Liver (tissue), 9 donors: ENCODE data around the gene FHDC1. TPM values are rescaled to one million over a fixed set of nuclear protein-coding genes. Genes with fewer than 3 reads are reported as not detected.
A peak's percentile ranks its signal among the peaks of the same experiment; 100 is the strongest.

ENCODE experiments used
- DNase-seq: peaks from one replicate; pipeline ENCODE4 v3.0.0-alpha.2; 2017; ENCODE audit warnings: low spot score
- H3K27ac ChIP-seq, 2 donors: one replicate each; pipeline ENCODE4 v1.7.0; 2013; ENCODE audit warnings: inconsistent platforms in 2 of 2, low read length in 2 of 2, control low read depth in 1 of 2, low read depth in 1 of 2, mild to moderate bottlenecking in 1 of 2
- H3K27me3 ChIP-seq, 4 donors: one replicate each; pipeline versions ENCODE4 v1.6.1 to v1.7.0; 2013; ENCODE audit warnings: low read length in 3 of 4, inconsistent platforms in 1 of 4, mild to moderate bottlenecking in 1 of 4, moderate library complexity in 1 of 4; ENCODE audit not compliant: control insufficient read depth in 4 of 4, insufficient read depth in 4 of 4
- H3K36me3 ChIP-seq, 4 donors: one replicate each; pipeline versions ENCODE4 v1.6.1 to v1.7.0; 2013; ENCODE audit warnings: low read length in 3 of 4, mild to moderate bottlenecking in 3 of 4, low read depth in 1 of 4, moderate library complexity in 1 of 4; ENCODE audit not compliant: control insufficient read depth in 4 of 4, insufficient read depth in 3 of 4
- H3K4me1 ChIP-seq, 4 donors: one replicate each; pipeline versions ENCODE4 v1.6.1 to v1.7.0; 2013; ENCODE audit warnings: low read length in 3 of 4, mild to moderate bottlenecking in 3 of 4, moderate library complexity in 1 of 4; ENCODE audit not compliant: control insufficient read depth in 4 of 4, insufficient read depth in 4 of 4
- H3K4me3 ChIP-seq, 3 donors: one replicate each; pipeline versions ENCODE4 v1.6.1 to v1.7.0; 2013; ENCODE audit warnings: low read length in 3 of 3, control low read depth in 1 of 3, low read depth in 1 of 3, mild to moderate bottlenecking in 1 of 3
- H3K9ac ChIP-seq, 2 donors: one replicate each; pipeline ENCODE4 v1.7.0; 2013; ENCODE audit warnings: low read length in 2 of 2, mild to moderate bottlenecking in 2 of 2, moderate library complexity in 2 of 2, control low read depth in 1 of 2, low read depth in 1 of 2
- H3K9me3 ChIP-seq, 4 donors: one replicate each; pipeline versions ENCODE4 v1.6.1 to v1.7.0; 2013; ENCODE audit warnings: low read length in 3 of 4; ENCODE audit not compliant: control insufficient read depth in 4 of 4
- ATF3 ChIP-seq: IDR thresholded peaks from 2 replicates; pipeline ENCODE4 v1.6.1; 2016; ENCODE audit warnings: antibody characterized with exemption
- CTCF ChIP-seq: fragments of 150-350 bp; IDR thresholded peaks from 2 replicates; pipeline ENCODE4 v1.5.1; 2017; ENCODE audit warnings: improper control_type of control experiment, low read depth, low read length; ENCODE audit not compliant: missing input control
- EGR1 ChIP-seq, 2 donors: IDR thresholded peaks; 2 replicates each; pipeline ENCODE4 v1.6.1; 2016 to 2018; ENCODE audit warnings: antibody characterized with exemption in 2 of 2, low read depth in 2 of 2
- FOXA1 ChIP-seq: IDR thresholded peaks from 2 replicates; pipeline ENCODE4 v1.6.1; 2016; ENCODE audit warnings: antibody characterized with exemption
- FOXA2 ChIP-seq: IDR thresholded peaks from 2 replicates; pipeline ENCODE4 v1.6.1; 2016; ENCODE audit warnings: antibody characterized with exemption
- GABPA ChIP-seq, 2 donors: IDR thresholded peaks in 1 of 2; conservative IDR thresholded peaks in 1 of 2; 2 replicates each; pipeline ENCODE4 v1.6.1; 2016; ENCODE audit warnings: antibody characterized with exemption in 2 of 2, mild to moderate bottlenecking in 1 of 2, moderate library complexity in 1 of 2
- HNF4A ChIP-seq, 2 donors: conservative IDR thresholded peaks; 2 replicates each; pipeline ENCODE4 v1.6.1; 2016; ENCODE audit warnings: antibody characterized with exemption in 2 of 2, mild to moderate bottlenecking in 2 of 2
- HNF4G ChIP-seq: IDR thresholded peaks from 2 replicates; pipeline ENCODE4 v1.6.1; 2016; ENCODE audit warnings: antibody characterized with exemption
- JUND ChIP-seq, 2 donors: IDR thresholded peaks; 2 replicates each; pipeline ENCODE4 v1.6.1; 2016; ENCODE audit warnings: antibody characterized with exemption in 2 of 2
- MAX ChIP-seq: IDR thresholded peaks from 2 replicates; pipeline ENCODE4 v1.6.1; 2016; ENCODE audit warnings: antibody characterized with exemption
- RAD21 ChIP-seq, 2 donors: IDR thresholded peaks; 2 replicates each; pipeline ENCODE4 v1.6.1; 2016; ENCODE audit warnings: antibody characterized with exemption in 2 of 2, mild to moderate bottlenecking in 2 of 2
- REST ChIP-seq: IDR thresholded peaks from 2 replicates; pipeline ENCODE4 v1.6.1; 2016; ENCODE audit warnings: antibody characterized with exemption, mild to moderate bottlenecking
- RXRA ChIP-seq, 2 donors: IDR thresholded peaks; 2 replicates each; pipeline ENCODE4 v1.6.1; 2017 to 2018; ENCODE audit warnings: antibody characterized with exemption in 2 of 2, mild to moderate bottlenecking in 1 of 2
- SP1 ChIP-seq: IDR thresholded peaks from 2 replicates; pipeline ENCODE4 v1.6.1; 2018; ENCODE audit warnings: antibody characterized with exemption, mild to moderate bottlenecking
- TAF1 ChIP-seq: conservative IDR thresholded peaks from 2 replicates; pipeline ENCODE4 v1.6.1; 2016; ENCODE audit warnings: antibody characterized with exemption, mild to moderate bottlenecking
- YY1 ChIP-seq: IDR thresholded peaks from 2 replicates; pipeline ENCODE4 v1.6.1; 2016; ENCODE audit warnings: antibody characterized with exemption, mild to moderate bottlenecking
- ZBTB33 ChIP-seq: IDR thresholded peaks from 2 replicates; pipeline ENCODE4 v1.6.1; 2016; ENCODE audit warnings: antibody characterized with exemption
- WGBS: extraction: QIAGEN DNeasy Blood & Tissue Kit; methylation state at CpG from one replicate; pipeline ENCODE4 v1.1.7; 2013; 5-methylcytosine and 5-hydroxymethylcytosine counted together
- polyA plus RNA-seq, 2 donors: library from polyadenylated mRNA; stranded (reverse) in 1 of 2; unstranded in 1 of 2; fragments of 200-250 nt in 1 of 2; fragments of >200 nt in 1 of 2; fragmentation: Nextera tagmentation in 1 of 2; extraction: Ambion mirVana in 1 of 2; gene quantifications; one replicate each; pipeline versions ENCODE4 v1.2.1 to v1.2.3, GENCODE V29; 2013 to 2015
- total RNA-seq, 2 donors: library from RNA; depleted of rRNA; stranded (reverse); fragments of >200 nt; gene quantifications; one replicate each; pipeline ENCODE4 v1.2.3, GENCODE V29; 2014
- donor health status: healthy.
- donor health status: healthy.
- donor health status: healthy.
- donor health status: healthy.
- donor health status: healthy.

FHDC1 gene
- total and polyA plus RNA-seq, 4 donors, result 0.06 to 33.0 (median 0.11) TPM

- Histone ChIP-seq H3K4me1 (no peaks in the 10 kb centered on the region), H3K27me3 (no peaks in the 10 kb centered on the region), H3K27ac (no peak overlapping the region), H3K36me3 (no peaks in the 10 kb centered on the region), H3K4me3 (no peak overlapping the region), H3K9me3 (peaks cover 0 to 2% (median 0%) of the 10 kb centered on the region in 4 donors), H3K9ac (no peak overlapping the region)
- DNase-seq, result peak; percentile 75
- WGBS, result 76% methylated on average over 17 of the region's 17 CpGs
- TF ChIP-seq MAX, result no peak
- TF ChIP-seq ZBTB33, result no peak
- TF ChIP-seq HNF4A (conservative IDR thresholded peaks at IDR 0.05), result no peak
- no peak for TF ChIP-seq JUND (IDR thresholded peaks at IDR 0.05)
- TF ChIP-seq SP1, result no peak
- TF ChIP-seq EGR1 (IDR thresholded peaks at IDR 0.05; ENCODE audit: low read depth in 2 of 2), result no peak
- no peak for TF ChIP-seq RXRA (IDR thresholded peaks at IDR 0.05)
- TF ChIP-seq FOXA1, result no peak
- no peak for TF ChIP-seq GABPA (IDR thresholded peaks at IDR 0.05 in 1 of 2, conservative IDR thresholded peaks at IDR 0.05 in 1 of 2)
- TF ChIP-seq YY1, result no peak
- TF ChIP-seq HNF4G, result no peak
Measured at GRCh38 chr4:153023692-153024394, 87.7 kb downstream of the FHDC1 start.

- H3K27ac ChIP-seq, result no peak overlapping the region
- DNase-seq, result no peak
- 84% methylated on average over 6 of the region's 6 CpGs for WGBS
Measured at GRCh38 chr4:153024466-153024865, 88.3 kb downstream of the FHDC1 start.

More at GRCh38 chr4:153024466-153024865, 88.3 kb downstream of the FHDC1 start:
- H3K4me3 ChIP-seq, result no peak overlapping the region
- no peak overlapping the region for H3K9ac ChIP-seq
- H3K4me1 ChIP-seq, result no peaks in the 10 kb centered on the region
- H3K9me3 ChIP-seq, result peaks cover 0 to 6% (median 2%) of the 10 kb centered on the region in 4 donors
- TF ChIP-seq GABPA (IDR thresholded peaks at IDR 0.05 in 1 of 2, conservative IDR thresholded peaks at IDR 0.05 in 1 of 2), result no peak
- no peak for TF ChIP-seq SP1
- no peak for TF ChIP-seq ATF3
- TF ChIP-seq JUND (IDR thresholded peaks at IDR 0.05), result no peak
- no peak for TF ChIP-seq CTCF
- no peak for TF ChIP-seq RAD21 (IDR thresholded peaks at IDR 0.05)
- no peak for TF ChIP-seq FOXA2
- no peak for TF ChIP-seq EGR1 (IDR thresholded peaks at IDR 0.05; ENCODE audit: low read depth in 2 of 2)
- no peak for TF ChIP-seq FOXA1
- no peak for TF ChIP-seq HNF4A (conservative IDR thresholded peaks at IDR 0.05)
- TF ChIP-seq RXRA (IDR thresholded peaks at IDR 0.05), result no peak
- no peak for TF ChIP-seq YY1
- TF ChIP-seq REST, result no peak
- no peak for TF ChIP-seq TAF1
- no peaks in the 10 kb centered on the region for H3K27me3 ChIP-seq
- no peaks in the 10 kb centered on the region for H3K36me3 ChIP-seq
